ENCODE data around the gene CCDC57.

GRCh38 chr17:82222816-82223215 is 10.2 kb upstream of the CCDC57 start:
- TF ChIP-seq CTCF (IDR thresholded peaks at IDR 0.05; ENCODE audit: poor library complexity) (no peak), EZH2 (IDR thresholded peaks at IDR 0.05; ENCODE audit: borderline replicate concordance) (no peak), EZH2phosphoT487 (IDR thresholded peaks at IDR 0.05; ENCODE audit: low read depth, severe bottlenecking, unreplicated experiment) (no peak)

All from hepatocyte (in vitro differentiated cells).